Uterus (tissue), 4 donors: Measurements from ENCODE around the gene KCNMA1. TPM values are rescaled to one million over a fixed set of nuclear protein-coding genes. Genes with fewer than 3 reads are reported as not detected.

ENCODE experiments used
- DNase-seq, 2 donors: peaks; one replicate each; pipeline ENCODE4 v3.0.0-alpha.2; 2019 to 2020
- H3K27ac ChIP-seq, 2 donors: fragments of 200-600 bp; sonication (generic); 1 replicate in 1 of 2; 2 replicates in 1 of 2; pipeline ENCODE4 v1.5.1; 2016 to 2018
- H3K27me3 ChIP-seq, 2 donors: fragments of 200-600 bp; sonication (generic); one replicate each; pipeline ENCODE4 v1.5.1; 2018 to 2019; ENCODE audit warnings: control low read depth in 1 of 2
- H3K36me3 ChIP-seq, 2 donors: fragments of 200-600 bp; sonication (generic); one replicate each; pipeline ENCODE4 v1.5.1; 2019; ENCODE audit warnings: control low read depth in 1 of 2
- H3K4me1 ChIP-seq, 2 donors: fragments of 200-600 bp; sonication (generic); one replicate each; pipeline ENCODE4 v1.5.1; 2018 to 2019; ENCODE audit warnings: control low read depth in 1 of 2
- H3K4me3 ChIP-seq, 2 donors: fragments of 200-600 bp; sonication (generic); 1 replicate in 1 of 2; 2 replicates in 1 of 2; pipeline ENCODE4 v1.5.1; 2018 to 2019; ENCODE audit warnings: mild to moderate bottlenecking in 1 of 2
- H3K9me3 ChIP-seq, 2 donors: fragments of 200-600 bp; sonication (generic); one replicate each; pipeline ENCODE4 v1.5.1; 2019; ENCODE audit warnings: control low read depth in 1 of 2
- POLR2A ChIP-seq, 2 donors: fragments of 450-650 bp; IDR thresholded peaks; one replicate each; pipeline ENCODE4 v1.6.1; 2016; ENCODE audit warnings: antibody characterized with exemption in 2 of 2, mild to moderate bottlenecking in 1 of 2, moderate library complexity in 1 of 2
- intact Hi-C: fragments of 100-400 bp; cut with DNase I; formaldehyde crosslinking; loops from one replicate; pipeline ENCODE4 v1.15.1; 2023; ENCODE audit warnings: low total_unique reads
- total RNA-seq, 4 donors: library from RNA; depleted of rRNA in 3 of 4; stranded (reverse); fragments of >200 nt in 3 of 4; gene quantifications; one replicate each; pipeline versions ENCODE4 v1.1.0 to v1.2.4, GENCODE V29; 2014 to 2023
- TF ChIP-seq, protein P1 (sequence below), 4 experiments: fragments of 200-600 bp in 2 of 4; fragments of 450-650 bp in 2 of 4; sonication (generic) in 2 of 4; IDR thresholded peaks; one replicate each; pipeline ENCODE4 v1.5.1; 2016 to 2019; ENCODE audit warnings: antibody characterized with exemption in 4 of 4, mild to moderate bottlenecking in 2 of 4, moderate library complexity in 1 of 4
- donor health status: DM: yes; HTN: yes; CAD: no.

KCNMA1 gene
- total RNA-seq, 4 donors from 2014 or later = 86.2 to 236 (median 164) TPM

DNA sequence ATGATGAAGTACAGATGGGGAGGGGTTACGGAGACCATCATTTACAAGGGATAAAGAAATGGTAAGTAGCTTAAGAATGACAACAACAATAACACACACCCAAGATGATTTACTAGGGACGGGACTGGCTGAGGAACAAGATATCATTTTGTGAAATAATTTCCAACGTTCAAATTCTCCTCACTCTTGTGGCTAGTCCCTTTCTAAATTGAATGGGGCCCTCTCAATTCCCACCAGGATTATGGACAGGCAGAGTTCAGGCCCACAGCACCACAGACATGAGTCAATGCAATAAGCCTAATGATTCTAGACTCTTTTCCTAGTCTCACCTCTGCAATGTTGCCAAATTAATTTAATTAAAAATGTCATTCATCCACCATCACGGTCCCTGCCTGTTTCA is 448.1 kb downstream of the KCNMA1 start:
- intact Hi-C loops = no loop called here
- no peaks in the 10 kb centered on the region for H3K27me3 ChIP-seq
- TF ChIP-seq, protein P1, sequence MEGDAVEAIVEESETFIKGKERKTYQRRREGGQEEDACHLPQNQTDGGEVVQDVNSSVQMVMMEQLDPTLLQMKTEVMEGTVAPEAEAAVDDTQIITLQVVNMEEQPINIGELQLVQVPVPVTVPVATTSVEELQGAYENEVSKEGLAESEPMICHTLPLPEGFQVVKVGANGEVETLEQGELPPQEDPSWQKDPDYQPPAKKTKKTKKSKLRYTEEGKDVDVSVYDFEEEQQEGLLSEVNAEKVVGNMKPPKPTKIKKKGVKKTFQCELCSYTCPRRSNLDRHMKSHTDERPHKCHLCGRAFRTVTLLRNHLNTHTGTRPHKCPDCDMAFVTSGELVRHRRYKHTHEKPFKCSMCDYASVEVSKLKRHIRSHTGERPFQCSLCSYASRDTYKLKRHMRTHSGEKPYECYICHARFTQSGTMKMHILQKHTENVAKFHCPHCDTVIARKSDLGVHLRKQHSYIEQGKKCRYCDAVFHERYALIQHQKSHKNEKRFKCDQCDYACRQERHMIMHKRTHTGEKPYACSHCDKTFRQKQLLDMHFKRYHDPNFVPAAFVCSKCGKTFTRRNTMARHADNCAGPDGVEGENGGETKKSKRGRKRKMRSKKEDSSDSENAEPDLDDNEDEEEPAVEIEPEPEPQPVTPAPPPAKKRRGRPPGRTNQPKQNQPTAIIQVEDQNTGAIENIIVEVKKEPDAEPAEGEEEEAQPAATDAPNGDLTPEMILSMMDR (IDR thresholded peaks at IDR 0.05) = no peak
- TF ChIP-seq POLR2A (IDR thresholded peaks at IDR 0.05) = no peak
- H3K4me1 ChIP-seq = peaks cover 5 to 8% of the 10 kb centered on the region in 2 donors
- H3K4me3 ChIP-seq = no peak overlapping the region
- H3K27ac ChIP-seq = peak overlapping the region; percentile 65 to 94
- H3K36me3 ChIP-seq = no peaks in the 10 kb centered on the region
- no peak for DNase-seq
- no peaks in the 10 kb centered on the region for H3K9me3 ChIP-seq

- Histone ChIP-seq H3K9me3 (no peaks in the 10 kb centered on the region), H3K4me1 (peaks cover 5% of the 10 kb centered on the region in 2 donors), H3K27ac (peak overlapping the region; percentile 65 to 94), H3K4me3 (no peak overlapping the region), H3K36me3 (no peaks in the 10 kb centered on the region), H3K27me3 (no peaks in the 10 kb centered on the region)
- intact Hi-C loops = no loop called here
- DNase-seq = no peak
- TF ChIP-seq, protein P1 (IDR thresholded peaks at IDR 0.05) = no peak
- no peak for TF ChIP-seq POLR2A (IDR thresholded peaks at IDR 0.05)
Observed at GRCh38 chr10:77189075-77189474, 448.5 kb downstream of the KCNMA1 start.

- intact Hi-C loops = no loop called here
- Histone ChIP-seq H3K4me1 (peaks cover 2 to 3% of the 10 kb centered on the region in 2 donors), H3K4me3 (no peak overlapping the region), H3K36me3 (no peaks in the 10 kb centered on the region), H3K27ac (peak overlapping the region; percentile 65 to 94), H3K9me3 (no peaks in the 10 kb centered on the region), H3K27me3 (no peaks in the 10 kb centered on the region)
- no peak for TF ChIP-seq POLR2A (IDR thresholded peaks at IDR 0.05)
- TF ChIP-seq, protein P1 (IDR thresholded peaks at IDR 0.05) = no peak
- DNase-seq = no peak
Observed at GRCh38 chr10:77188521-77188920, 449.1 kb downstream of the KCNMA1 start.

GRCh38 chr10:77188000-77188395 is 449.6 kb downstream of the KCNMA1 start:
- intact Hi-C loops = no loop called here
- Histone ChIP-seq H3K36me3 (no peaks in the 10 kb centered on the region), H3K9me3 (no peaks in the 10 kb centered on the region), H3K27ac (peak overlapping the region; percentile 65 to 94), H3K4me1 (no peaks in the 10 kb centered on the region), H3K27me3 (no peaks in the 10 kb centered on the region), H3K4me3 (no peak overlapping the region)
- no peak for DNase-seq
- TF ChIP-seq POLR2A (IDR thresholded peaks at IDR 0.05) = no peak
- TF ChIP-seq, protein P1 (IDR thresholded peaks at IDR 0.05) = no peak

DNA sequence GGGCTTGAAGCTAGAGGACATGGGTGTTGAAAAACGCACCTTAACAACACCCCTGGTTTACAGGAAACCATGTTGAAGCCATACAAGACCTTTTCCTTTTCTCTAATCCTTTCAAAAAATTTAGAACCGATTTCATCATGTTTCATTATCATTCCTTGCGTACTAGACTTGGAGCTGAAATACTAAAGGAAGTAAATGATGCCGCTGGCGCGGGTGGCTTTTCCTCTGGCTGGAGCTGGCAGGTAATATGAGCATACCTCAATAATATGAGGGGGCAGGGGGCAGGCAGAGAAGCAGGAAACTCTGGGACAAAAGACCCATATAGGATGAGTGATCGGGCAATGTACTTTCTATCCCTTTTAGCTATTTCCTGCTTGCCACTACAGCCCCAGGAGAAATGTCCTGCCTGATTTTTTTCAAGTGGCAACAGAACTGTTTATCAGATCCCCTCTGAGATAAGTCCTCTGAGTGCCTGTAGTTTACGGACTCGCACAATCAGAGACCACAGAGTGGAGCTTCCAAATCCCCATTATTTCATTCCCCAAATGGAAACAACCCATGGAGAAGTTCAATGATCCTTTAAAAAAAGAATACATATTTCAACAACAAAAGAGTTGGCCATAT is 450.1 kb downstream of the KCNMA1 start:
- Histone ChIP-seq H3K9me3 (no peaks in the 10 kb centered on the region), H3K27ac (peak overlapping the region; percentile 65 to 94), H3K27me3 (no peaks in the 10 kb centered on the region), H3K4me3 (no peak overlapping the region), H3K36me3 (no peaks in the 10 kb centered on the region), H3K4me1 (no peaks in the 10 kb centered on the region)
- TF ChIP-seq, protein P1 (IDR thresholded peaks at IDR 0.05) = no peak
- no peak for TF ChIP-seq POLR2A (IDR thresholded peaks at IDR 0.05)
- no peak for DNase-seq
- intact Hi-C loops = no loop called here
